OCI-LY7 (cell line): ENCODE results near the gene OVCA2. TPM values are rescaled to one million over a fixed set of nuclear protein-coding genes. Genes with fewer than 3 reads are reported as not detected.

Source experiments
- BruUV-seq: library from RNA; stranded (reverse); fragments of 400-500 nt; replicated peaks from 2 replicates; lab custom pipeline; 2021; lab: Mats Ljungman, UMichigan
- CTCF ChIA-PET: fragments of 300-600 bp; sonication (Branson Sonifier 250); formaldehyde crosslinking; loops from one replicate; lab custom pipeline; 2022; ENCODE audit warnings: antibody characterized with exemption; ENCODE audit not compliant: unreplicated experiment; lab: Charles Lee
- POLR2A ChIA-PET: fragments of 300-600 bp; sonication (Branson Sonifier 250); formaldehyde crosslinking; loops from one replicate; lab custom pipeline; 2022; ENCODE audit warnings: antibody characterized with exemption; lab: Charles Lee
- DNase-seq: peaks from one replicate; pipeline ENCODE4 v3.0.0-alpha.2; 2015; ENCODE audit warnings: low spot score
- H2AFZ ChIP-seq: fragments of 200-600 bp; sonication (generic), shearing (Covaris generic); 2 replicates; pipeline ENCODE4 v1.6.1; 2014; ENCODE audit warnings: mild to moderate bottlenecking, antibody characterized with exemption, low read length, moderate library complexity
- H3K27ac ChIP-seq: fragments of 200-600 bp; sonication (generic); 2 replicates; pipeline ENCODE4 v1.5.1; 2014; ENCODE audit warnings: mixed run types, low read depth, mild to moderate bottlenecking, moderate library complexity, low read length, inconsistent platforms; ENCODE audit not compliant: poor library complexity, severe bottlenecking
- H3K36me3 ChIP-seq: fragments of 200-600 bp; sonication (generic); 2 replicates; pipeline ENCODE4 v1.6.1; 2014; ENCODE audit warnings: mild to moderate bottlenecking, antibody characterized with exemption, low read length, moderate library complexity, mixed read lengths; ENCODE audit not compliant: insufficient read depth
- H3K4me1 ChIP-seq: fragments of 200-600 bp; sonication (generic); 2 replicates; pipeline ENCODE4 v1.5.1; 2014; ENCODE audit warnings: mild to moderate bottlenecking, low read length; ENCODE audit not compliant: insufficient read depth, poor library complexity, severe bottlenecking
- H3K4me2 ChIP-seq: fragments of 200-600 bp; sonication (generic); 2 replicates; pipeline ENCODE4 v1.6.1; 2014; ENCODE audit warnings: mild to moderate bottlenecking, low read length
- H3K4me3 ChIP-seq: fragments of 200-600 bp; sonication (generic); 2 replicates; pipeline ENCODE4 v1.5.1; 2014; ENCODE audit warnings: mild to moderate bottlenecking, low read depth, low read length; ENCODE audit not compliant: poor library complexity, severe bottlenecking
- H3K79me2 ChIP-seq: fragments of 200-600 bp; sonication (generic); 2 replicates; pipeline ENCODE4 v1.6.1; 2016; ENCODE audit warnings: low read depth, mild to moderate bottlenecking, low read length, moderate library complexity, mixed read lengths; ENCODE audit not compliant: insufficient read depth
- H3K9me2 ChIP-seq: fragments of 200-600 bp; sonication (generic); 2 replicates; pipeline ENCODE4 v1.6.1; 2016; ENCODE audit warnings: mild to moderate bottlenecking, low read length, mixed read lengths; ENCODE audit not compliant: insufficient read depth
- H3K9me3 ChIP-seq: fragments of 200-600 bp; sonication (generic); 2 replicates; pipeline ENCODE4 v1.6.1; 2014; ENCODE audit warnings: mild to moderate bottlenecking, mixed run types, low read length, mixed read lengths
- H4K20me1 ChIP-seq: fragments of 200-600 bp; sonication (generic); 2 replicates; pipeline ENCODE4 v1.6.1; 2014; ENCODE audit warnings: mild to moderate bottlenecking, antibody characterized with exemption, low read length, moderate library complexity, mixed read lengths; ENCODE audit not compliant: insufficient read depth
- EZH2phosphoT487 ChIP-seq: fragments of 200-600 bp; sonication (generic); IDR thresholded peaks from 2 replicates; pipeline ENCODE4 v1.6.1; 2018; ENCODE audit warnings: low read depth, borderline replicate concordance, mild to moderate bottlenecking, mixed run types, antibody characterized with exemption, low read length, moderate library complexity, mixed read lengths
- intact Hi-C: fragments of 100-400 bp; cut with micrococcal nuclease; formaldehyde crosslinking; loops from one replicate; pipeline ENCODE4 v1.10.0; 2022; ENCODE audit not compliant: unreplicated experiment
- total RNA-seq, 2 experiments: library from RNA; depleted of rRNA in 1 of 2; stranded (reverse); fragments of >200 nt in 1 of 2; shearing (Covaris generic) in 1 of 2; gene quantifications; 2 replicates each; pipeline ENCODE4 v1.2.3, GENCODE V29; 2014 to 2022
- TF ChIP-seq, protein P1 (sequence below): fragments of 200-600 bp; sonication (generic); conservative IDR thresholded peaks from 2 replicates; pipeline ENCODE4 v1.5.1; 2014; ENCODE audit warnings: mild to moderate bottlenecking, antibody characterized with exemption, low read length, moderate library complexity, mixed read lengths

The OVCA2 gene
- total RNA-seq, 2 experiments from 2014 or later = 21.9 to 24.0 TPM

DNA sequence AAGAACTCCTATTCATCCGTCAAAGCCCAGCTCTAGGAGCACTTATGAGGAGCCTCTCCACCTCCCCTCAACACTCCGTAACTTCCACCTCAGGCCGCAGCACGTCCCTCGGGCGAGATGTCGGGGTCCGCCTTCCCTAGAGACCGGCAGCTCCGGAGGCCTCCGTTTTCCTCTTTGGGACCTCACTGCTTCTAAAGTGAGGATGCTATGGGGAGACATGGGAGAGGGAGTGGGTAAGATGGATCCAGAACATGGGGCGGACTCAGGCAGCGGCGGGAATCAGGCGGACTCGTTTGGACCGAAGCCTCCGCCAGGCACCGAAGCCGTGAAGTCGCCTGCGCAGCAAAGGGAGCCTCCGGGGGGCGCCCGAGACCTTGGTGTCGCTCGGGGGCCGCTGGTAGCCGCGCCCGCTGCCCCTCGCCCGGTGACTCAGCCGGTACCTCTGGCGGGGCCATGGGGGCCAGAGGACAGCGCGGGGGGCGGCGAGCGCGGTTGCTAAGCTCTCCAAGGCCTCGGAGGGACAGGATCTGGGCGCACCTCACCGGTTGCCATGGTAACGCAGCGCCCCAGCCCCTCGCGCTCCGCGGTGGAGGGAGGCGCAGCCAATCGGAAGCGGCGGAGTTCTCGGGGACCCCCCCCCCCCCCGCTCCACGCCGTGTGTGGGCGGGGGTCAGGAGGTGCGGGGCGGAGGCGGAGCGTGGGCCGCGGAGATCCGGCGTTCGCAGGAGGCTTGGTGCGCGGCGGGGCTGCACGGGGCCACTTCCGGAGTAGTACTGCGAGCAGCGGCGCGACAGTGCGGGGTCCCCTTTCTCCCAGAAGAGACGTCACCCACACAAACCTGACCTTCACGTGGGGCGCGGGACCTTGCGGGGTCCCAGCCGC, 11.8 kb downstream of the OVCA2 start:
- Histone ChIP-seq H3K4me3 (peak overlapping the region; percentile 68), H3K27ac (no peak overlapping the region), H3K9me3 (no peaks in the 10 kb centered on the region), H3K4me2 (peak overlapping the region; percentile 80), H4K20me1 (no peaks in the 10 kb centered on the region), H3K79me2 (no peaks in the 10 kb centered on the region), H2AFZ (peak overlapping the region; percentile 1; the same call in 1 of the 2 replicates), H3K9me2 (no peaks in the 10 kb centered on the region), H3K36me3 (no peaks in the 10 kb centered on the region), H3K4me1 (peaks cover 32% of the 10 kb centered on the region)
- TF ChIP-seq EZH2phosphoT487 = peak; percentile 85; the same call in 1 of the 2 replicates
- TF ChIP-seq, protein P1, sequence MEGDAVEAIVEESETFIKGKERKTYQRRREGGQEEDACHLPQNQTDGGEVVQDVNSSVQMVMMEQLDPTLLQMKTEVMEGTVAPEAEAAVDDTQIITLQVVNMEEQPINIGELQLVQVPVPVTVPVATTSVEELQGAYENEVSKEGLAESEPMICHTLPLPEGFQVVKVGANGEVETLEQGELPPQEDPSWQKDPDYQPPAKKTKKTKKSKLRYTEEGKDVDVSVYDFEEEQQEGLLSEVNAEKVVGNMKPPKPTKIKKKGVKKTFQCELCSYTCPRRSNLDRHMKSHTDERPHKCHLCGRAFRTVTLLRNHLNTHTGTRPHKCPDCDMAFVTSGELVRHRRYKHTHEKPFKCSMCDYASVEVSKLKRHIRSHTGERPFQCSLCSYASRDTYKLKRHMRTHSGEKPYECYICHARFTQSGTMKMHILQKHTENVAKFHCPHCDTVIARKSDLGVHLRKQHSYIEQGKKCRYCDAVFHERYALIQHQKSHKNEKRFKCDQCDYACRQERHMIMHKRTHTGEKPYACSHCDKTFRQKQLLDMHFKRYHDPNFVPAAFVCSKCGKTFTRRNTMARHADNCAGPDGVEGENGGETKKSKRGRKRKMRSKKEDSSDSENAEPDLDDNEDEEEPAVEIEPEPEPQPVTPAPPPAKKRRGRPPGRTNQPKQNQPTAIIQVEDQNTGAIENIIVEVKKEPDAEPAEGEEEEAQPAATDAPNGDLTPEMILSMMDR = peak; percentile 88
- intact Hi-C loops = loop anchor here (5.0 kb wide), 1 partner anchor 284 kb away; the partner anchor contains the start of genes SGSM2 and TSR1
- ChIA-PET POLR2A (interaction anchor here (0.7 kb wide), 1 partner anchor 10 kb away, joined by 5 read pairs; no protein-coding TSS in a partner anchor), CTCF (interaction anchor here (0.6 kb wide), 3 partner anchors 10 to 270 kb away, joined by 3 read pairs; no protein-coding TSS in a partner anchor)
- DNase-seq = peak; percentile 77
- BruUV-seq = no TSS peak

DNA sequence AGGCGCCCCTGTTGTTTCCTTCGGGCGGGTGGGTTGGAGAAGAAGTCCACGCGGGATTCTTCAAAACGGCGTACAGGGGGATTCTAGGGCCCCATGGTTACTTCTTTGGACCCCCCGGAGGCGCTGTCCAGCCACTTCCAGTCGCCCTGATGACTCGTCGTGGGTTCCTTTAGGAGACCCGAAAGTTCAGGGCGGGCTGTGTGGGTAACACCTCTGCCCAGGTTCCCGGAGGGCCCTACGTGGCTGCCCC, 12.4 kb downstream of the OVCA2 start:
- H4K20me1 ChIP-seq = no peaks in the 10 kb centered on the region
- no TSS peak for BruUV-seq
- peak overlapping the region; percentile 68 for H3K4me3 ChIP-seq
- TF ChIP-seq EZH2phosphoT487 = no peak
- TF ChIP-seq, protein P1 = no peak
- H3K4me1 ChIP-seq = peaks cover 38% of the 10 kb centered on the region
- peak overlapping the region; percentile 80 for H3K4me2 ChIP-seq
- H3K79me2 ChIP-seq = no peaks in the 10 kb centered on the region
- H3K27ac ChIP-seq = no peak overlapping the region
- no peaks in the 10 kb centered on the region for H3K9me2 ChIP-seq
- ChIA-PET CTCF (interaction anchor here (0.6 to 2.0 kb wide), 6 partner anchors 10 to 191 kb away, joined by 3 to 9 read pairs (median 3); no protein-coding TSS in a partner anchor), POLR2A (no interaction called here)
- DNase-seq = no peak
- peak overlapping the region; percentile 1; the same call in 1 of the 2 replicates for H2AFZ ChIP-seq
- intact Hi-C loops = loop anchor here (5.0 kb wide), 1 partner anchor 283 kb away; the partner anchor contains the start of genes SGSM2 and TSR1
- no peaks in the 10 kb centered on the region for H3K36me3 ChIP-seq
- no peaks in the 10 kb centered on the region for H3K9me3 ChIP-seq
